GM13977 (cell line): ENCODE results near the gene OXCT1.

Experiments used
- DNase-seq: peaks from one replicate; pipeline ENCODE4 v3.0.0; 2012; ENCODE audit warnings: low spot score
- CTCF ChIP-seq: IDR thresholded peaks from 2 replicates; pipeline ENCODE4 v1.5.1; 2012; ENCODE audit warnings: mild to moderate bottlenecking, control low read depth; ENCODE audit not compliant: insufficient read depth; ENCODE audit errors: extremely low read depth, missing control alignments
- in situ Hi-C: fragments of 300-500 bp; cut with MboI; formaldehyde crosslinking; loops from one replicate; pipeline ENCODE4 v1.12.0; 2022; ENCODE audit warnings: low sequenced_read_pairs, low pct_unique_long_range_greater_than_20kb, mixed read lengths, inconsistent platforms; ENCODE audit not compliant: unreplicated experiment

The OXCT1 gene

GRCh38 chr5:41903382-41903891 lies 33.2 kb upstream of the OXCT1 start:
- no peak for TF ChIP-seq CTCF
- in situ Hi-C loops = no loop called here
- DNase-seq = no peak

GRCh38 chr5:41896230-41896629 lies 26.0 kb upstream of the OXCT1 start:
- TF ChIP-seq CTCF = no peak
- in situ Hi-C loops = no loop called here
- DNase-seq = no peak

GRCh38 chr5:41893074-41893851 lies 23.0 kb upstream of the OXCT1 start:
- TF ChIP-seq CTCF = no peak
- in situ Hi-C loops = no loop called here
- DNase-seq = no peak

- DNase-seq = no peak
- no peak for TF ChIP-seq CTCF
- in situ Hi-C loops = no loop called here
Measured at GRCh38 chr5:41892031-41892430, 21.8 kb upstream of the OXCT1 start.

- in situ Hi-C loops = no loop called here
- no peak for TF ChIP-seq CTCF
- DNase-seq = no peak
Measured at GRCh38 chr5:41891066-41891707, 21.0 kb upstream of the OXCT1 start.

GRCh38 chr5:41885286-41885685 lies 15.1 kb upstream of the OXCT1 start:
- no peak for DNase-seq
- in situ Hi-C loops = no loop called here
- no peak for TF ChIP-seq CTCF
